Measurements from ENCODE around the gene PCDHA6.
"Not testable (repeated sequence)": the region's sequence is repeated elsewhere in the genome, so short reads cannot be mapped to it uniquely, and the experiment has no call there.

Gene PCDHA6

GRCh38 chr5:140857987-140858240 lies 30.2 kb downstream of the PCDHA6 start:
- DNase-seq: no peak

DNA sequence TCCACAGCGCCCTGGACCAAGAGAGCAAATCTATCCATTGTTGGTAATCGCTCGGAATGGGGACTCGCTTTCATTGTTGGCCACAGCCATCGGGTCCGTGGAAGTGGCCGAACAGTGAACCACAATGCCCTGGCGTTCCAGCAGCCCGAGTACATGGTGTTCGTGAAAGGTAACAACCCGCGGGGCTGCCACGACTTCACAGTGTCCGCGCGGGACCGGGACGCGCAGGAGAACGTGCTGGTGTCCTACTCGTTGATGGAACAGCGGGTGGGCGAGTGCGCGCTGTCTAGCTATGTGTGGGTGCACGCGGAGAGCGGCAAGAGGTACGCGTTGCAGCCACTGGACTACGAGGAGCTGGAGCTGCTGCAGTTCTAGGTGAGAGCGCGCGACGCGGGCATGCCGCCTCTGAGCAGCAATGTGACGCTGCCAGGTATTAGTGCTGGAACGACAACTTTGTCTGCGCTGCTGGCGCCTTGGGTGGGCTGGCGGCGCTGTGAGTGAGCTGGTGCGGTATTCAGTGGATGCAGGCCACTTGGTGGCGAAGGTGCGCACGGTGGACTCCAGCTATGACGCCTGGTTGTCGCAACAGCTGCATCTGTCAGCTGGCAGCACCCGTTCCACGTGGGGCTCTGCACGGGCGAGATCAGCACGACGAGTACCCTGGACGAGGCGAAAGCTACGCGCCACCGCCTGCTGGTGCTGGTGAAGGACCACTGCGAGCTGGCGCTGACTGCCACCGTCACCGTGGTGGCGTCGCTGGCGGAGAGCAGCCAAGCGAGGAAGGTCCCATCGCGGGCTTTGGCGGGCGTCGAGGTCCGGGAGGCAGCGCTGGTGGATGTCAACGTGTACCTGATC lies 34.9 kb downstream of the PCDHA6 start:
- no peak for DNase-seq

DNA sequence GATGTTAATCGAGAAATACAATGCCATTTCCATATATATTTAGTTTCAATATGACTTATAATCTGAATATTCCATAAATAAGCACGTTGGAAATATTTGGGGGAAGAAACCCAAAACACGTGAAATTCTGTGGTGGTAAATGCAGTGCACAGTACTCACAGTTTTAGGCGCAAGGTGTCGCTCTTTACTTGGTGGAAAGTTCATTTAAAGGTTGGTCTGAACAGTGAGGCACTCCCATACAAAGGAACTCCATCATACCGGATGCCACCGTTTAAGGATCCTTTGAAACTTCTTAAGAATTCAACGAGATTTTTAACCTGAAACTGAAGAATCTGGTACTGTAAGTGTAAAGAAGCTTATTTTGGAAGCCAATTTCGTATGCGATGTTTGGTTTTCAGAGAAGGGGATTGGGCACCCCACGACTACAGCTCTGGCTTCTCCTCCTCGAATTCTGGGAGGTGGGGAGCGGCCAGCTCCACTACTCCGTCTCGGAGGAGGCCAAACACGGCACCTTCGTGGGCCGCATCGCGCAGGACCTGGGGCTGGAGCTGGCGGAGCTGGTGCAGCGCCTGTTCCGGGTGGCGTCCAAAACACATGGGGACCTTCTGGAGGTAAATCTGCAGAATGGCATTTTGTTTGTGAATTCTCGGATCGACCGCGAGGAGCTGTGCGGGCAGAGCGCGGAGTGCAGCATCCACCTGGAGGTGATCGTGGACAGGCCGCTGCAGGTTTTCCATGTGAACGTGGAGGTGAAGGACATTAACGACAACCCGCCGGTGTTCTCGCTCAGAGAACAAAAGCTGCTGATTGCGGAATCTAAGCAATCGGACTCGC lies 41.2 kb downstream of the PCDHA6 start, which contains the start of gene PCDHA11:
Gene PCDHA11, plus strand, starts transcription at position 237 of the 834 bp plus-strand sequence. Its CDS starts 147 bp downstream, at position 384.
- DNase-seq: no peak

- no peak for DNase-seq
Observed at GRCh38 chr5:140869555-140869886, 41.8 kb downstream of the PCDHA6 start.

GRCh38 chr5:140870221-140871201 lies 42.8 kb downstream of the PCDHA6 start:
- no peak for DNase-seq

DNA sequence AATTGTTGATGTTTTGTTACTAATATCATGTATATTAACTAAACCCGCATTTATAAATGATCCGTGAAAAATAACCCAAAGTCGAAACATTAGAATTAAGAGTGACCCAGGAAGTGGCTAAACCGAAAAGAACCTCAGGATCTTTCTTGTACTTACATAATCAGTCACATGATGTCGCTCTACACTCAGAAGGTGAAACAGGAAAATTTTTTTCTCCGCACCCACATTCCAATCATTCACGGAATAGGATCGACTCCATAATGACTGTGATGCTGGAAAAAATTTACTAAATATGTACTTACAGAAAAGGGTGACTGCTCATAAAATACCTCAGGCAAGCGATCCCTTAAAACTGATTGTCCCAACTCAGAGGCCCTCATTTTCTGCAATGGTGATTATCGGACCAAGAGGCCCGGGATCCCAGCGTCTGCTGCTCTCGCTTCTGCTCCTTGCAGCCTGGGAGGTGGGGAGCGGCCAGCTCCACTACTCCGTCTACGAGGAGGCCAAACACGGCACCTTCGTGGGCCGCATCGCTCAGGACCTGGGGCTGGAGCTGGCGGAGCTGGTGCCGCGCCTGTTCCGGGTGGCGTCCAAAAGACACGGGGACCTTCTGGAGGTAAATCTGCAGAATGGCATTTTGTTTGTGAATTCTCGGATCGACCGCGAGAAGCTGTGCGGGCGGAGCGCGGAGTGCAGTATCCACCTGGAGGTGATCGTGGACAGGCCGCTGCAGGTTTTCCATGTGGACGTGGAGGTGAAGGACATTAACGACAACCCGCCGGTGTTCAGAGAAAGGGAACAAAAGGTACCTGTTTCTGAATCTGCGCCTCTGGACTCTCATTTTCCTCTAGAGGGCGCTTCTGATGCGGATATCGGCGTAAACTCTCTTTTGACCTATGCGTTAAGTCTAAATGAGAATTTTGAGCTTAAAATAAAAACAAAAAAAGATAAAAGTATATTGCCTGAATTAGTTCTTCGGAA lies 47.6 kb downstream of the PCDHA6 start, which contains the start of gene PCDHA12:
Gene PCDHA12, plus strand, starts transcription at position 224 of the 981 bp plus-strand sequence. Its CDS starts 165 bp downstream, at position 389.
- DNase-seq: no peak

DNA sequence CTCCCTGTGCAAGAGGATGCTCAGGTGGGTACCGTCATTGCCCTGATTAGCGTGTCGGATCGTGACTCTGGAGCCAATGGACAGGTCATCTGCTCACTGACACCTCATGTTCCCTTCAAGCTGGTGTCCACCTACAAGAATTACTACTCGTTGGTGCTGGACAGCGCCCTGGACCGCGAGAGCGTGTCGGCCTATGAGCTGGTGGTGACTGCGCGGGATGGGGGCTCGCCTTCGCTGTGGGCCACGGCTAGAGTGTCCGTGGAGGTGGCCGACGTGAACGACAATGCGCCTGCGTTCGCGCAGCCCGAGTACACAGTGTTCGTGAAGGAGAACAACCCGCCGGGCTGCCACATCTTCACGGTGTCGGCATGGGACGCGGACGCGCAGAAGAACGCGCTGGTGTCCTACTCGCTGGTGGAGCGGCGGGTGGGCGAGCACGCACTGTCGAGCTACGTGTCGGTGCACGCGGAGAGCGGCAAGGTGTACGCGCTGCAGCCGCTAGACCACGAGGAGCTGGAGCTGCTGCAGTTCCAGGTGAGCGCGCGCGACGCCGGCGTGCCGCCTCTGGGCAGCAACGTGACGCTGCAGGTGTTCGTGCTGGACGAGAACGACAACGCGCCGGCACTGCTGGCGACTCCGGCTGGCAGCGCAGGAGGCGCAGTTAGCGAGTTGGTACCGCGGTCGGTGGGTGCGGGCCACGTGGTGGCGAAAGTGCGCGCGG lies 48.9 kb downstream of the PCDHA6 start:
- not testable (repeated sequence) for DNase-seq

DNA sequence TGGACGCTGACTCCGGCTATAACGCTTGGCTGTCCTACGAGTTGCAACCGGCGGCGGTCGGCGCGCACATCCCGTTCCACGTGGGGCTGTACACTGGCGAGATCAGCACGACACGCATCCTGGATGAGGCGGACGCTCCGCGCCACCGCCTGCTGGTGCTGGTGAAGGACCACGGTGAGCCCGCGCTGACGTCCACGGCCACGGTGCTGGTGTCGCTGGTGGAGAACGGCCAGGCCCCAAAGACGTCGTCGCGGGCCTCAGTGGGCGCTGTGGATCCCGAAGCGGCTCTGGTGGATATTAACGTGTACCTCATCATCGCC lies 49.5 kb downstream of the PCDHA6 start:
- DNase-seq: no peak

Data from CD4-positive, alpha-beta T cell treated with Interleukin-6 for 4 hours (primary cell).